K562 (cell line): Measurements from ENCODE around the gene ECI1. TPM values are rescaled to one million over a fixed set of nuclear protein-coding genes. Genes with fewer than 3 reads are reported as not detected.

Experiments
- ATF1 ChIP-seq, 2 experiments: fragments of 450-650 bp in 1 of 2; IDR thresholded peaks; 2 replicates each; pipeline ENCODE4 v1.6.1; 2016; ENCODE audit warnings: missing compliant biosample characterization in 1 of 2, missing genetic modification characterization in 1 of 2
- CBFA2T3 ChIP-seq: fragments of 450-650 bp; IDR thresholded peaks from 2 replicates; pipeline ENCODE4 v1.6.1; 2017
- CCNT2 ChIP-seq: IDR thresholded peaks from 2 replicates; pipeline ENCODE4 v1.6.1; 2011; ENCODE audit warnings: borderline replicate concordance, low read depth, mild to moderate bottlenecking, moderate library complexity, mixed read lengths, low read length; ENCODE audit not compliant: insufficient read length; ENCODE audit errors: extremely low read depth
- EWSR1 ChIP-seq: fragments of 450-650 bp; IDR thresholded peaks from 2 replicates; pipeline ENCODE4 v1.6.1; 2018; ENCODE audit warnings: borderline replicate concordance, mild to moderate bottlenecking, low read depth, moderate library complexity; ENCODE audit not compliant: partially characterized antibody
- HDAC3 ChIP-seq: fragments of 450-650 bp; IDR thresholded peaks from 2 replicates; pipeline ENCODE4 v1.6.1; 2018; ENCODE audit warnings: borderline replicate concordance, mild to moderate bottlenecking, moderate library complexity; ENCODE audit not compliant: partially characterized antibody
- HMG20A ChIP-seq: fragments of 450-650 bp; formaldehyde crosslinking; conservative IDR thresholded peaks from 2 replicates; pipeline ENCODE4 v1.4.0; 2020; ENCODE audit warnings: mild to moderate bottlenecking, mixed read lengths
- LEF1 ChIP-seq: fragments of 450-650 bp; IDR thresholded peaks from 2 replicates; pipeline ENCODE4 v1.6.1; 2016; ENCODE audit warnings: mild to moderate bottlenecking
- MCM3 ChIP-seq: fragments of 450-650 bp; IDR thresholded peaks from 2 replicates; pipeline ENCODE4 v1.6.1; 2016
- NBN ChIP-seq: fragments of 450-650 bp; IDR thresholded peaks from 2 replicates; pipeline ENCODE4 v1.6.1; 2016; ENCODE audit warnings: low read depth, mild to moderate bottlenecking
- NR2C1 ChIP-seq, 2 experiments: fragments of 450-650 bp; IDR thresholded peaks; 2 replicates each; pipeline ENCODE4 v1.6.1; 2017; ENCODE audit warnings: mild to moderate bottlenecking in 2 of 2, antibody characterized with exemption in 1 of 2, inconsistent platforms in 1 of 2, missing compliant biosample characterization in 1 of 2, missing genetic modification characterization in 1 of 2
- NRF1 ChIP-seq, 2 experiments: fragments of 450-650 bp; IDR thresholded peaks in 1 of 2; conservative IDR thresholded peaks in 1 of 2; 2 replicates each; pipeline ENCODE4 v1.6.1; 2014; ENCODE audit warnings: mild to moderate bottlenecking in 2 of 2
- NUFIP1 ChIP-seq: fragments of 450-650 bp; IDR thresholded peaks from 2 replicates; pipeline ENCODE4 v1.6.1; 2018; ENCODE audit not compliant: partially characterized antibody
- POLR2AphosphoS2 ChIP-seq: IDR thresholded peaks from 2 replicates; pipeline ENCODE4 v1.6.1; 2012; ENCODE audit warnings: low read length, improper control_type of control experiment
- POLR2G ChIP-seq: fragments of 200-400 bp; formaldehyde crosslinking; IDR thresholded peaks from 2 replicates; pipeline ENCODE4 v1.6.1; 2017; ENCODE audit warnings: low read depth, mild to moderate bottlenecking, antibody characterized with exemption, low read length, moderate library complexity
- SETDB1 ChIP-seq: IDR thresholded peaks from one replicate; pipeline ENCODE4 v1.6.1; 2012; ENCODE audit warnings: low read length, control low read depth, inconsistent platforms
- STAT5B ChIP-seq: fragments of 250-450 bp; sonication (Bioruptor Pico); IDR thresholded peaks from 2 replicates; pipeline ENCODE4 v1.8.0; 2021; ENCODE audit warnings: mild to moderate bottlenecking, inconsistent platforms
- SUPT5H ChIP-seq: fragments of 450-650 bp; IDR thresholded peaks from 2 replicates; pipeline ENCODE4 v1.6.1; 2016
- ZFX ChIP-seq: sonication (generic); formaldehyde crosslinking; IDR thresholded peaks from 2 replicates; pipeline ENCODE4 v1.8.0; 2022; ENCODE audit warnings: mild to moderate bottlenecking, missing genetic modification reagents, moderate library complexity
- ZNF41 ChIP-seq: fragments of 250-450 bp; sonication (Bioruptor Pico); conservative IDR thresholded peaks from 2 replicates; pipeline ENCODE4 v1.4.0; 2020; ENCODE audit warnings: mild to moderate bottlenecking
- ZNF431 ChIP-seq: sonication (generic); formaldehyde crosslinking; IDR thresholded peaks from 2 replicates; pipeline ENCODE4 v1.8.0; 2022; ENCODE audit warnings: mild to moderate bottlenecking, missing genetic modification reagents
- ZNF445 ChIP-seq: fragments of 250-450 bp; sonication (Bioruptor Pico); IDR thresholded peaks from 2 replicates; pipeline ENCODE4 v1.4.0; 2020; ENCODE audit warnings: low read depth, mild to moderate bottlenecking, moderate library complexity
- polyA plus RNA-seq, 8 experiments: library from polyadenylated mRNA; depleted of rRNA in 4 of 8; stranded (reverse) in 5 of 8; unstranded in 3 of 8; fragments of >200 nt; fragmentation: Nextera tagmentation in 2 of 8; fragmentation: Illumina TruSeq in 1 of 8; extraction: Ambion mirVana in 2 of 8; extraction: Trizol in 1 of 8; gene quantifications; 2 replicates each; pipeline versions ENCODE4 v1.2.1 to v1.2.3, GENCODE V29; 2011 to 2014; ENCODE audit warnings: inconsistent platforms in 1 of 8, missing spikeins in 1 of 8
- total RNA-seq, 7 experiments: library from RNA; depleted of rRNA in 6 of 7; stranded (reverse); fragments of >200 nt in 6 of 7; fragmentation: Illumina TruSeq in 2 of 7; extraction: Trizol in 2 of 7; gene quantifications; 2 replicates each; pipeline versions ENCODE4 v1.2.1 to v1.2.3, GENCODE V29; 2011 to 2021; ENCODE audit warnings: low replicate concordance in 1 of 7
- TF ChIP-seq, protein P1 (sequence below): IDR thresholded peaks from 3 replicates; pipeline ENCODE4 v1.6.1; 2011; ENCODE audit warnings: borderline replicate concordance, mild to moderate bottlenecking, moderate library complexity; ENCODE audit not compliant: insufficient read length; ENCODE audit errors: extremely low read depth
- TF ChIP-seq, protein P2 (sequence below): conservative IDR thresholded peaks from 2 replicates; pipeline ENCODE4 v1.6.1; 2011; ENCODE audit warnings: low read depth, mild to moderate bottlenecking, low read length; ENCODE audit not compliant: control insufficient read depth

The ECI1 gene
- total and polyA plus RNA-seq, 9 of the 15 experiments (the other 6 are each of a cell fraction or from before 2014, with no cell fraction given), result 4.7 to 189 (median 54.0) TPM

GRCh38 chr16:2210386-2211365 lies 40.7 kb downstream of the ECI1 start, which contains the start of gene BRICD5 (continued):
- TF ChIP-seq, protein P1, sequence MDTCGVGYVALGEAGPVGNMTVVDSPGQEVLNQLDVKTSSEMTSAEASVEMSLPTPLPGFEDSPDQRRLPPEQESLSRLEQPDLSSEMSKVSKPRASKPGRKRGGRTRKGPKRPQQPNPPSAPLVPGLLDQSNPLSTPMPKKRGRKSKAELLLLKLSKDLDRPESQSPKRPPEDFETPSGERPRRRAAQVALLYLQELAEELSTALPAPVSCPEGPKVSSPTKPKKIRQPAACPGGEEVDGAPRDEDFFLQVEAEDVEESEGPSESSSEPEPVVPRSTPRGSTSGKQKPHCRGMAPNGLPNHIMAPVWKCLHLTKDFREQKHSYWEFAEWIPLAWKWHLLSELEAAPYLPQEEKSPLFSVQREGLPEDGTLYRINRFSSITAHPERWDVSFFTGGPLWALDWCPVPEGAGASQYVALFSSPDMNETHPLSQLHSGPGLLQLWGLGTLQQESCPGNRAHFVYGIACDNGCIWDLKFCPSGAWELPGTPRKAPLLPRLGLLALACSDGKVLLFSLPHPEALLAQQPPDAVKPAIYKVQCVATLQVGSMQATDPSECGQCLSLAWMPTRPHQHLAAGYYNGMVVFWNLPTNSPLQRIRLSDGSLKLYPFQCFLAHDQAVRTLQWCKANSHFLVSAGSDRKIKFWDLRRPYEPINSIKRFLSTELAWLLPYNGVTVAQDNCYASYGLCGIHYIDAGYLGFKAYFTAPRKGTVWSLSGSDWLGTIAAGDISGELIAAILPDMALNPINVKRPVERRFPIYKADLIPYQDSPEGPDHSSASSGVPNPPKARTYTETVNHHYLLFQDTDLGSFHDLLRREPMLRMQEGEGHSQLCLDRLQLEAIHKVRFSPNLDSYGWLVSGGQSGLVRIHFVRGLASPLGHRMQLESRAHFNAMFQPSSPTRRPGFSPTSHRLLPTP, result no peak
- TF ChIP-seq ZNF41 (CRISPR knock-in tag) (no peak), EWSR1 (no peak), SETDB1 (no peak), NBN (no peak), LEF1 (0 out of 2 replicates have a peak, but pooled peaks have one; percentile 15), HDAC3 (no peak), NUFIP1 (no peak), NRF1 (conservative IDR thresholded peaks at IDR 0.05 in 1 of 2, IDR thresholded peaks at IDR 0.05 in 1 of 2) (peak; percentile 23 to 35; a peak in 1 of 4 replicates), STAT5B (CRISPR knock-in tag) (no peak), ZNF445 (CRISPR knock-in tag) (no peak), HMG20A (CRISPR knock-in tag) (no peak), ZNF431 (CRISPR knock-in tag) (no peak), ZFX (CRISPR knock-in tag) (peak; percentile 46), NR2C1 (IDR thresholded peaks at IDR 0.05) (0 out of 2 replicates have a peak, but pooled peaks have one; percentile 21), NR2C1 (tag; IDR thresholded peaks at IDR 0.05) (peak; percentile 41; the same call in 1 of the 2 replicates), MCM3 (no peak), ATF1 (CRISPR knock-in tag; IDR thresholded peaks at IDR 0.05) (no peak), ATF1 (tag; IDR thresholded peaks at IDR 0.05) (no peak), POLR2AphosphoS2 (peak; percentile 96), CBFA2T3 (peak; percentile 54), CCNT2 (peak; percentile 25), SUPT5H (peak; percentile 29; the same call in 1 of the 2 replicates), POLR2G (peak; percentile 73)
- TF ChIP-seq, protein P2, sequence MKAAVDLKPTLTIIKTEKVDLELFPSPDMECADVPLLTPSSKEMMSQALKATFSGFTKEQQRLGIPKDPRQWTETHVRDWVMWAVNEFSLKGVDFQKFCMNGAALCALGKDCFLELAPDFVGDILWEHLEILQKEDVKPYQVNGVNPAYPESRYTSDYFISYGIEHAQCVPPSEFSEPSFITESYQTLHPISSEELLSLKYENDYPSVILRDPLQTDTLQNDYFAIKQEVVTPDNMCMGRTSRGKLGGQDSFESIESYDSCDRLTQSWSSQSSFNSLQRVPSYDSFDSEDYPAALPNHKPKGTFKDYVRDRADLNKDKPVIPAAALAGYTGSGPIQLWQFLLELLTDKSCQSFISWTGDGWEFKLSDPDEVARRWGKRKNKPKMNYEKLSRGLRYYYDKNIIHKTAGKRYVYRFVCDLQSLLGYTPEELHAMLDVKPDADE, result peak; percentile 20; the same call in 1 of the 2 replicates
